IPS-NIHi11 (cell line): Measurements from ENCODE around the gene DBN1.

Source experiments
- DNase-seq: peaks from one replicate; pipeline ENCODE4 v3.0.0; 2012; ENCODE audit warnings: mixed read lengths, low spot score

Gene DBN1

DNA sequence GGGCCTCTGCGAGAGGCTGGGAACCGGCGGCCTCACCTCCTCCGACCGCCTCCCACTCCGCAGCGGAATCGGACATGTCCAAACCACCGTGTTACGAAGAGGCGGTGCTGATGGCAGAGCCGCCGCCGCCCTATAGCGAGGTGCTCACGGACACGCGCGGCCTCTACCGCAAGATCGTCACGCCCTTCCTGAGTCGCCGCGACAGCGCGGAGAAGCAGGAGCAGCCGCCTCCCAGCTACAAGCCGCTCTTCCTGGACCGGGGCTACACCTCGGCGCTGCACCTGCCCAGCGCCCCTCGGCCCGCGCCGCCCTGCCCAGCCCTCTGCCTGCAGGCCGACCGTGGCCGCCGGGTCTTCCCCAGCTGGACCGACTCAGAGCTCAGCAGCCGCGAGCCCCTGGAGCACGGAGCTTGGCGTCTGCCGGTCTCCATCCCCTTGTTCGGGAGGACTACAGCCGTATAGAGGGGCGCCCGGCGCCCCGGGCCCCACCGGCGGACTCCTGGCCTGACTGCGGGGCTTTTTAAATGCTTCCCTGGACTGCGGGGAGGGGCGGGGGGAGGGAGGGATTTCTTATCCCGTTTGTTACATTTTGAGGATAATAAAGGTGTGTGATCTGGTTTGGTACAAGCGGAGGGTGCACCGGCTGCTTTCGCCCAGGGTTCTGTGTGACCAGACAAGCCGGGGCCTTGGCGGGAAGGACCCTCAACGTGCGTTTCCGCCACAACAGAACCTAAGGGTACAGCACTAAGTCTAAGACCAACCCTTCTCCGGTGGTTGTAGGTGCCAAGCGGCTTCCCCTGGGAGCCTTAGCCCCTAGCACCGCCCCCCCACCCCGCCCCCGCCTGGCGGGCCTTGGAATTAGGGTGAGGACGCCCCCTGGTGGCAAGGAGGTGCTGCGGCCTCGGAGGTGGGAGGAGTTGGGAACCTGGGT is 17.5 kb downstream of the DBN1 start:
- DNase-seq, result peak; percentile 88

DNA sequence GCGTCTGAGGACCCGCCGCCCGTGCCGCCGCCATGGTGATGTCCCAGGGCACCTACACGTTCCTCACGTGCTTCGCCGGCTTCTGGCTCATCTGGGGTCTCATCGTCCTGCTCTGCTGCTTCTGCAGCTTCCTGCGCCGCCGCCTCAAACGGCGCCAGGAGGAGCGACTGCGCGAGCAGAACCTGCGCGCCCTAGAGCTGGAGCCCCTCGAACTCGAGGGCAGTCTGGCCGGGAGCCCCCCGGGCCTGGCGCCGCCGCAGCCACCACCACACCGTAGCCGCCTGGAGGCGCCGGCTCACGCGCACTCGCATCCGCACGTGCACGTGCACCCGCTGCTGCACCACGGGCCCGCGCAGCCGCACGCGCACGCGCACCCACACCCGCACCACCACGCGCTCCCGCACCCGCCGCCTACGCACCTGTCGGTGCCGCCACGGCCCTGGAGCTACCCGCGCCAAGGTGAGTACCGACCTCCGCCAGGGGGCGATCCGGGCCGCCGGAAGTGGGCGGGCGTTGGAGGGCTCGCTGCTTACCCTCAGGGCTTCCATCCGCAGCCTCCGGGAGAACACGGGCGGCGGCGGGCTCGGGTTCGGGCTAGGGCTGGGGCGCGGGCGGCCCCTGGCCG is 18.3 kb downstream of the DBN1 start:
- peak; percentile 85 for DNase-seq

DNA sequence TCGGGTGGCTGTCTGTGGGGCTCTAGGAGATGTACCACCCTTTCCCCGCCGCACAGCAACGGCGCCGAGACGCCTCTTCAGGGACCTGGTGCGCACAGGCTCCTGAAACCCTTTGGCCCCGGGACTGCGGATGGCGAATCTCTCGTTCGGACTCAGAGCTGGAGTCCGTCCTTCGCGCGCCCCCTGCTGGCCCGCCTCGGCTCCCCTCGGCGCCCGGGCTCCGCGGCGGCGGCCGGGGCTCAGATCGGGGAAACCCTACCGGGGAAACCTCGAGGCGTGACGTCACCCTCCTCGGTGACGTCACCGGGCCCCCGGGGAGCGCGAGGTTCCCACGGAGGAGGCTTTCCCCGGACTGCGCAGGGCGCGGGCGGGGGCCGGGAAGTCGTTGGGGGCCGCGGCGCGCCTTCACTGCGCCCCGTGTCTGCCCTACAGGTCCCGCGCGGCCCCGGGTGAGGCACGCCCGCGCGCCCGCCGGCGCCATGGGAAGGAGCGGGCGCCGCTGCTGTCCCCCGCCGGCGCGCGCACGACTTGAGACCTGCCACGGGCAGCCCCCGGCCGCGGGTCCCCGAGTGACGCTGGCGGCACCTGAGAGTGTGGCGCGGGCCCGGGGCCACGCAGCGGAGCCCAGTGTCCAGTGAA is 18.9 kb downstream of the DBN1 start:
- DNase-seq, result peak; percentile 94

DNA sequence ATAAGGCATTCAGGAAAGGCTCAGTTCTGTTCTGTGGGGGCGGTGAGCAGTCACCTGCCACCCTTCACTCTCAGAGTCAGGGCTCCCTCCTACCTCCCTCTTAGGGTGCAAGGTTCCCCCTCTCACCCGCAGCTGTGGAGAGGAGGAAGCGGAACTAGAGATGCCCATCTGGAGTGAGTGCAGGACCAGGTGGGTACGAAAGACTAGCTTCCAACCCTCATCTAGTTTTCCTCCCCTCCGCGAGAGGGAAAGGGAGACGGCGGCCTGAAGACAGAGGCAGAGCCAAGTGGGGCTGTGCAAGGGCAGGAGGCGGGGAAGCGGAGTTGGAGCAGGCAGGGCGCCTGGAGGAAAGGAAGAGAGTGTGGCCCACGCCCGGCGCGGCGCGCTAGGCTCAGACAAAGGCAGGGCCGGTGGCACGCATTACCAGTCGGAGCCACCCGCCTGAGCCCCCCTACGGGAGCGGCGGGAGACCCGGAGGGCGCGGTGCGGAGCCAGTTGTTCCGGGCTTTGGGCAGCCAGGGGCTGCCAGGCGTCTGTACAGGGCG is 19.5 kb downstream of the DBN1 start:
- DNase-seq, result no peak

GRCh38 chr5:177452688-177453638 is 20.5 kb downstream of the DBN1 start:
- no peak for DNase-seq

- DNase-seq, result no peak
Measured at GRCh38 chr5:177450667-177451424, 22.6 kb downstream of the DBN1 start.

DNA sequence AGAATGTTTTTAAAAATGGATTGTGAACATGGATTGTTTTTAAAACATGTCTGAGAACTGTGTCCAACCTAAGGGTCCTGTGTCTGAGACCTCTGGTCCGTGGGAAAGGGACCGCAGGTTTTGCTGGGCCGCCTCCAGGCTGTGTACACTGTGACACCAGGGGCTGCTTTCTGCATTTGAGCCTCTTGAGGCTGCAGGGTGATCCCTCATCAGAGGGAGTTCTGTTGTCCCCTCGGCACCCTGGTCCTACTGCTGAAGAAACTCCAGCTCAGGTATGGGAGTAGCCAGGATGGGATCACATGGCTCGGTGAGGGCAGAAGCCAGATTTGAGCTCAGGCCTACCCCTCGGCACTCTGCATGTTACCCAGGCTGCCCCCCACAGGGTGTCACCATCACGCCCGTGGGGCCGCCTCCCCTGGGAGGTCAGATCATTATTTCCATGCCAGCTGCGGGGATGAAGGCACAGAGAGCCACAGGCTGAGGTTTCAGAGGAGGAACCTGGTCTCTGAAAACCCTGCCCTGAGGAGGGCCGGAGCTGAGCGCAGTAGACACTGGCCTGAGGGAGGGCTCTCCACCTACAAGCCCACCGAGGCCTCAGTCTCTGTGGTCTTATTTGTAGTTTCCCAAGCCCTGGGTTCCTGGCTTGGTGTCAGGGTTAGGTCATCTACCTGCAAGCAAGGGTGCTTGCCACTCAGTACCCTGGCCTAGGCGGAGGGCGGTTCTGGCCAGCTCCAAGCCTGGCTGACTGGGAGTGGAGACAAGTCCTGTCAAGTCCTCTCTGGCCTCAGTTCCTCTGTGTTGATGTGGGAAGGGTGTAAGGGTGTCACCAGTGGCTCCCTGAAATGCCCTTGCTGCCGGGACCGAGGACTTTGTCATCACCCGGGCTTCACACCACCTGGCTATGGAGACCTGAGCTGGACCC is 24.0 kb downstream of the DBN1 start:
- no peak for DNase-seq

DNA sequence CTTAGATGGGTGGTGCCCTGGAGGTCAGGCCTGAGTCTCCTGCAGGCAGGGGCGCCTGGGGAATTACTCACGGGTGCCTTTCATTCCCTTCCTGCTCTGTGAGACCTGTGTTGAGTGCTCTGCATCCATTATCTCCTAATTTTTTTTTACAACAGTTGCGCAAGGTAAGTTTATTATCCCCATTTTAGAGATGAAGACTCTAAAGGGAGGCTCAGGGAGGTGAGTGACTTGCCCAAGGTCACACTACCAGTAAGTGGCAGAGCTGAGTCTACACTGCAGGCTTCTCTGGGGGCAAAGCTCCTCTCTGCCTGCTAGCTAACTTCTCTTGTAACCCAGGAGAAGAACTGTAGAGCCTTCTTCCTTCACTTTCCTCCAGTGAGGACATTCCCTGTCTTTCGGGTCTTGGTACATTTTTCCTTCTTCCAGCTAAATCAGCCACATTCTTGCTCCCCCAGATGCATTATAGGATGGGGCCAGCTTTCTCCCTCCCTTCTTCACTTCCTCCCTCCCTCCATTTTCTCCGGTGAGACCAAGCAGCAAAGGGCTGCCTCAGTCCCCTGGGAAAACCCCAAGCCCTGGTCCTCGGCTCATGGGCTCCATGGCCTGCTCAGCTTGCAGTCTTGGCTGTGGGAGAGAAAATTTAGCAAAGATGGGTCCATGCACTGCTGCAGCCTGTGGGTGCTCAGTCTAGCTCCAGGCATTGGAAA is 25.0 kb downstream of the DBN1 start:
- DNase-seq, result no peak

DNA sequence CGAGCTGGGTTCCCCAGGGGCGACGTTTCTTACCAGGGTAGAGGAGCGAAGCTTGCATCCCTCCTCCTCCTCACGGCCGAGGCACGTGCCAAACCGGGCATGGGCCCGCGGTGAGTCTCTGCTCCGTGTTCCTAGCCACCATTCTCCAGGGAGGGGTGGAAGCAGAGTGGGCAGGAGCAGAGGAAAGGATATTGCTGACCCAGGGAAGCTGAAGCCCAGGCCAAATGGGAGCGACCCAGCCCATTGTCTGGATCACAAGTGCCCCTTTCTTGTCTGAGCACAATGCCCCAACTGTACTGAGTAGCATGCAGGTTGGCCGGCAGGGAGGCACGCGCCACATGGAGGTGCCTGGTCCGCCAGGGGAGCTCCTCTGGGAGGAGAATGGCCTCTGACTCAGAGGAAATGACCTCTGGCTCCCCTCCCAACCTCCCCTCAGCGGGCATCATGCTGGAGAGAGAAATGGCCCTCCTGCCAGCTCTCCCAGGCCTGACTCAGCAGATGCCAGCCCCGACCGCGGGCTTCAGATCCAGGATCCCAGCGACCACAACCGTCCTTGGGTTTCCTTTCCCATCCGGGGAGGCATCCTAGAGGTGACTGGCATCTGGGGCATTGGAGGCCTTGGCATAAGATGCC is 25.7 kb downstream of the DBN1 start:
- DNase-seq, result peak; percentile 69

DNA sequence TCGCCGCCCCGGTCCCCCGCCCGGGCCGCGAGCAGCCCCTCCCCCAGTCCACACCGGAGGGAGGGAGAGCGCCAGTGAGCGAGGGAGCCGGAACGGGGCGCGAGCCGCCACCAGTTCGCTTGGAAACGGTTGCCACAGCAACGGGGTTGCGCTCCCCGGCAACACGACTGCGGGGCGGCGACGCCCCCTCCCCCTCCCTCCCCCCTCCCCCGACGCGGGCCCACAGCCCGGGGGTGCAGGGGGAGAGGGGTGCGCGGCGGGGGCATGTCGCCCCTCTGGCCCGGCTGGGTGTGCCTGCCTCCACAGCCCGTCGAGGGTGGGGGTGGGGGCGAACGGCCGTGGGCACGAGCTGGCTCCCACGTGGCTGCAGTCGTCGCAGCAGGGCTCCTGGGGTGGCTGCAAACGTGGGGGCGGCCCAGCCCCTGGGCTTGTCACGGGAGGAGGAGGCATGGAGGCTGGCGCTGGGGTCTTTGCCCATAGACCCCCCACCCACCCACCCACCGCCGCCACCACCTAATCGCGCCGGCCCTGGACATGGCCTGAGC is 26.3 kb downstream of the DBN1 start:
- peak; percentile 83 for DNase-seq

DNA sequence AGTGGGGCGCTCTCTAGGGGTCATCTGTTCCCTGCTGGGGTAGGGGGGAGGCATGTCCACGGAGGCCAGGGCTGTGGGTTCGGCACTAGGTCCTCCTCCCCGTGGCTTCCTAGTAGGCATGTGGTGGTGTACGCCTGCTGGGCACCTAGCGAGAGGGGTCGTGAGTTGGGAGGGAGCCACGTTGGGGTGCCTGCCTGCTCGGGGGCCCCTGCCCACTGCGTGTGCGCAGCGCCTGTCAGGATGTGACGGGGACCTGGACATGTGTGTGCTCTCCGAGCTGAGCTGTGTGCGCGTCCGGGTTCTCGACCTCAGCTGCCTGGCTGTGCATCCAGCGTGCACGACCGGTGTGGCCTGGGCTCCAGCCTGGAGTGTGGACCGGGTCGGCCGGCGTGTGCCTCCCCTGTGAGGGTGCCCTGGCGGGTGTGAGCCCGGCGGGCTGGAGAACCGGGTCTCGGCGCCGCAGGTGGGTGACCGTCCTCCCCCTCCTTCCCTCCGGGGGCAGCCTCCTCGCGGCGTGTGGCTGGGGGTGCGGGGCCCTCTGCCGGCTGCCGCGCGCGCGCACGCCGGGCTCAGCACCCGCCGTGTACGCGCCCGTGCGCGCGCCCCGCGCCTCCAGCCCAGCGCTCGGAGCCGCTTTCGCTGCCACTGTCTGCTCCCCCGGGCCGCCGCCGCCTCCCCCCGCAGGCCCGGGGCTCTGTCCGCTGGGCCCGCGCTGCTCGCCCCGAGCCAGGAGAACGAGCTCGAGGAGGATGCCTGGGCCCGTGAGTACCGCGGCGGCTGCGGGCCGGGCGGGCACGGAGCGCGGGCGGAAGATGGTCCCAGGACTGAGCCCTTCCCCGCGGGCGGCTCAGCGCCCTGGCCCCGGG is 27.0 kb downstream of the DBN1 start, which contains the start of gene PRR7:
Gene PRR7, plus strand, starts transcription at position 615 of the 866 bp plus-strand sequence. CDS start 8,254 bp downstream, outside the sequence.
- DNase-seq, result peak; percentile 91

- DNase-seq, result no peak
Measured at GRCh38 chr5:177445917-177446199, 27.6 kb downstream of the DBN1 start.

- no peak for DNase-seq
Measured at GRCh38 chr5:177445052-177445916, 28.1 kb downstream of the DBN1 start.

GRCh38 chr5:177444106-177445051 is 29.1 kb downstream of the DBN1 start:
- no peak for DNase-seq
